ENCODE data around the gene MYPN. TPM values are rescaled to one million over a fixed set of nuclear protein-coding genes. Genes with fewer than 3 reads are reported as not detected.
"Not testable (repeated sequence)": the region's sequence is repeated elsewhere in the genome, so short reads cannot be mapped to it uniquely, and the experiment has no call there.

The MYPN gene
- total and polyA plus RNA-seq, 5 donors: 27.2 to 134 (median 83.4) TPM

DNA sequence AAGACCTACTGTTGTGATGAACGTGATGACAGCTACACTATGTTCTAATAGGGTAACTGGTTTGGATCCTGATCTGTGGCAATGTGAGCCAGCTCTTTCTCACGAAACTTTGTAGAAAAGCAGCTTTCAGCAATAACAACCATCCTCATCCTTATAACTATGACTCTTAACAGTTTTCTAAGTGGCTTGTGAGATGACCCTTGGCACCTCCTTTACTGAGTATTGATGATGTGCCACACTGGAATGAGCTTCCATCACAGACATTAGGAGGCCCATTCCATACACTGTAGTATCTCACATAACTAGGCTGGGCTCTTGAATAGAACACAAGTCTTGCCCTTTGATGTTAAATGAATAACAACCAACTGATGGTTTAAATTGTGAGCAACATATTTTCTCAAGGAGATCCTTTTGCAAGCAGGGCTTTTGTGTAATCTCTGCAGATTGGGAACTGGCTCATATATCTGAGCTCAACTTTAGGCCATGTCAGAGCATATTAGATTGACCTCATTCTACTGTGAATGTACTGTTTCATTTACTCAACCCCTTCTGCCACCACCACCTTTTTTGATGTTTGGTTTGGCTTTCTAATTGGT is 46.4 kb downstream of the MYPN start:
- H3K4me1 ChIP-seq (ENCODE audit: control insufficient read depth, insufficient read depth, low read length): peaks cover 7% of the 10 kb centered on the region
- 42% methylated on average over 2 of the region's 2 CpGs for WGBS
- H3K4me3 ChIP-seq (ENCODE audit: low read length): no peak overlapping the region
- DNase-seq: no peak
- intact Hi-C loops (cut with DNase I): loop anchor here in 3 of 4 donors (2.0 to 5.0 kb wide), 5 partner anchors 71 to 299 kb away; partner anchors contain the start of gene HERC4 (in 1 of the 3)
- H3K27me3 ChIP-seq (ENCODE audit: control insufficient read depth, insufficient read depth): no peaks in the 10 kb centered on the region
- ATAC-seq: no peak
- H3K9me3 ChIP-seq (ENCODE audit: control insufficient read depth, low read length): no peaks in the 10 kb centered on the region
- peak overlapping the region; percentile 62 for H3K27ac ChIP-seq (ENCODE audit: low read length)

DNA sequence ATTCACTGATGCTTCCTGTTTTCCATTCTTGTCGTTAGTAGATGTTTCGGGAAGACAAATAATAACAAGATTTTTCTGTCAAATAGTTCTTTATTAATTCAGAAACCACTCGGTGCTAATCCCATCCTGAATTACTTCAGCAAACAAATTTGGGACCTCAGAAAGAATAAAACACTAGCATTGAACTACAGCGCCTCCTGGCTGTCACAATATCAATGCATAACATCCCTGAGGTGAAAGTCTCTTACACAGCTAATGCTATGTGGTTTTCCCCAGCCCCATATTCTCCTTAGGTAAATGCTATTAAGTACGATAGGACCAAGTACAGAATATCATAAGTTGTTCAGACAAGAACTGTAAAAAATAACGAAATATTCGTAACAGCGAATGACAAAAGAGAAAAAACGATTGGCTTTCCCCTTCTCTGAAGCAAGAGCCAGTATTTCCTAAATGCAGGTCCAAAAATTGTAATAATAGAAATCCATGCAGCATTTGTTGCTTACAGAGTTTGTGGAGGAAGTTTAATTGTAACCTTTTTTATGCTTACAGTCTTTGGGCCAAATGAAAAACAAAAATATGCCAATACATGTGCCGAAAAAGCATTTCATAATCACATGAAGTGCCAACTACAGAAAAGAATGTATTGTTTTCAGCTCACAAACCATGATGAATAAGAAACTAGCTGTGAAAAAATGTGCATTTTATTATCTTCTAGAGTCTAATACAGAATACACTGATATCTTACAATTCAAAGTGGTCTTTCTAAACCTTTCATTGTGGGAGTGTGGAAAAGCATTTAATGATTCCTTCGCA is 47.3 kb downstream of the MYPN start:
- 34% methylated on average over 11 of the region's 11 CpGs for WGBS
- intact Hi-C loops (cut with DNase I): loop anchor here in 3 of 4 donors (2.0 to 5.0 kb wide), 5 partner anchors 72 to 300 kb away; partner anchors contain the start of gene HERC4 (in 1 of the 3)
- DNase-seq: peak in 2 of 3 donors; percentile 35 to 66

DNA sequence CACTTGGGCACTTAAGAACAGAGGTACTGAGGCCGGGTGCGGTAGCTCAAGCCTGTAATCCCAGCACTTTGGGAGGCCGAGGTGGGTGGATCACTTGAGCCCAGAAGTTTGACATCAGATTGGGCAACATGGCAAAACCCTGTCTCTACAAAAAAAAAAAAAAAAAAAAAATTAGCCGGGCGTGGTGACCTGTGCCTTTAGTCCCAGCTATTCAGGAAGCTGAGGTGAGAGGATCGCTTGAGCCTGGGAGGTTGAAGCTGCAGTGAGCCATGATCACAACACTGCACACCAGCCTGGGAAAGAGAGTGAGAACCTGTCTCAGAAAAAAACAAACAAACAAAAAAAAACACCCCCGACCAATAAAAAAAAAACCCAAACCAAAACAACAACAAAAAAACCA is 48.2 kb downstream of the MYPN start:
- intact Hi-C loops (cut with DNase I): loop anchor here in 3 of 4 donors (2.0 to 5.0 kb wide), 5 partner anchors 73 to 301 kb away; partner anchors contain the start of gene HERC4 (in 1 of the 3)
- H3K4me3 ChIP-seq (ENCODE audit: low read length); H3K27me3 ChIP-seq (ENCODE audit: control insufficient read depth, insufficient read depth); H3K4me1 ChIP-seq (ENCODE audit: control insufficient read depth, insufficient read depth, low read length); H3K27ac ChIP-seq (ENCODE audit: low read length); H3K9me3 ChIP-seq (ENCODE audit: control insufficient read depth, low read length); ATAC-seq; DNase-seq: not testable (repeated sequence)
- 83% methylated on average over 7 of the region's 7 CpGs for WGBS

More for the DNA sequence above, 47.3 kb downstream of the MYPN start:
- Histone ChIP-seq H3K27me3 (ENCODE audit: control insufficient read depth, insufficient read depth) (no peaks in the 10 kb centered on the region), H3K4me3 (ENCODE audit: low read length) (no peak overlapping the region), H3K9me3 (ENCODE audit: control insufficient read depth, low read length) (no peaks in the 10 kb centered on the region), H3K27ac (ENCODE audit: low read length) (no peak overlapping the region), H3K4me1 (ENCODE audit: control insufficient read depth, insufficient read depth, low read length) (peaks cover 7% of the 10 kb centered on the region)
- ATAC-seq: peak in 1 of 2 donors; percentile 36

DNA sequence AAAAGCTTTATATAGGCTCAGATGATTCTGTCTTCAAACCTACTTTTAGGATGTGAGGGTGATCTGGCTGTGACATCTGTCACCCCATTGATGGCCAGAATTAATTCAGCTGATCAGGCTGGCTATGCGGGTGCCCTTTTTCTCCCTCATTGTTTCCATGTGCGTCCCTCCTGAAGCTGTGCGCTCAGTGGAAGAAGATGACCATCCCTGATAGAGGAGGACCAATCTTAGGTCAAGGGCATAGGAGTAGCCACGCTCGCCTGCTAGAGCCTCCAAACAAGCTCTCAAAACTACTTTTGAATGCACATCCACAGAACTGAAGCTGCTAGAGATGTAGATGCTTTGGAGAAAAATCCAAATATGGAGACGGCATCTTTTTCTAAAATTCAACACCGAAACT is 48.7 kb downstream of the MYPN start:
- Histone ChIP-seq H3K27ac (ENCODE audit: low read length) (no peak overlapping the region), H3K27me3 (ENCODE audit: control insufficient read depth, insufficient read depth) (no peaks in the 10 kb centered on the region), H3K4me1 (ENCODE audit: control insufficient read depth, insufficient read depth, low read length) (peaks cover 7% of the 10 kb centered on the region), H3K9me3 (ENCODE audit: control insufficient read depth, low read length) (no peaks in the 10 kb centered on the region), H3K4me3 (ENCODE audit: low read length) (no peak overlapping the region)
- intact Hi-C loops (cut with DNase I): loop anchor here in 3 of 4 donors (5.0 kb wide), 3 partner anchors 76 to 301 kb away; partner anchors contain the start of gene HERC4 (in 1 of the 3)
- DNase-seq: no peak
- WGBS: 85% methylated on average over 7 of the region's 7 CpGs
- ATAC-seq: no peak

DNA sequence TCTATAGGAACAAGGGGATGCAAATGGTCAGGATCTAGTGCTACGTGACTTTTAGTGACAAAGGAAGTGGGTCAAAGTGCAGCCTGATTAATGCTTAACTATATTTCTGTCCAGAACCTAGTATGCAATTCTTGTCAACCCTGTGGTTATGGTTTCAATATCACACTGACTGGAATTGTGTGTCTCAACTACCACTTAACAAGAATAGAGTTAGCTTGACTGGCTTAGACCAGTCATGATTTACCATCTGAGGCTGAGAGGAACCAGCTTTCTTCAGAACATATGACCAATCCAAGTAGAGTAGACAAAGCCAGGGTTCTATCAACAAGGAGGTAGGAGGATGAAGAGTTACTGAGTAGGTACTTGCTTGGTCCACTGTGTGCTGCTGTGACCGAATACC is 54.4 kb downstream of the MYPN start:
- DNase-seq (no peak), ATAC-seq (no peak)
- WGBS: 45% methylated on average over 2 of the region's 2 CpGs
- Histone ChIP-seq H3K27me3 (ENCODE audit: control insufficient read depth, insufficient read depth) (no peaks in the 10 kb centered on the region), H3K4me3 (ENCODE audit: low read length) (no peak overlapping the region), H3K27ac (ENCODE audit: low read length) (no peak overlapping the region), H3K4me1 (ENCODE audit: control insufficient read depth, insufficient read depth, low read length) (no peaks in the 10 kb centered on the region), H3K9me3 (ENCODE audit: control insufficient read depth, low read length) (no peaks in the 10 kb centered on the region)
- intact Hi-C loops (cut with DNase I): no loop called here

DNA sequence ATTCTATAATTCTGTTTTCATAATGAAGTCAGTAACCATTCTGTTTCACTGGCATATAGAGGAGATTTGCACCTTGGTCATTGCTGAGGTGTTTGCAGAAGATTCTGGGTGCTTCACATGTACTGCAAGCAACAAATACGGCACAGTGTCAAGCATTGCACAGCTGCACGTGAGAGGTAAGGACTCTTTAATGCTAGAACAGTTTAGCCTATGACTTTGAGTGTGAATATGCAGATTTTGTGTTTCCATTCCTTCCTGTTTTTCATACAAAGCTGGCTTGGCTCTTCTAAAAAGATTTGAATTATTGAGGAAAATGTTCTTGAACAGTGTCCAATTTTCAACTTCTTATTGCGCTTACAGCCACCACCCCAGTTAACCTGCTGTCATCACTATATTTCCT is 56.4 kb downstream of the MYPN start:
- 53% methylated on average over 3 of the region's 3 CpGs for WGBS
- Histone ChIP-seq H3K4me3 (ENCODE audit: low read length) (no peak overlapping the region), H3K27me3 (ENCODE audit: control insufficient read depth, insufficient read depth) (no peaks in the 10 kb centered on the region), H3K9me3 (ENCODE audit: control insufficient read depth, low read length) (no peaks in the 10 kb centered on the region), H3K27ac (ENCODE audit: low read length) (no peak overlapping the region), H3K4me1 (ENCODE audit: control insufficient read depth, insufficient read depth, low read length) (no peaks in the 10 kb centered on the region)
- intact Hi-C loops (cut with DNase I): no loop called here
- DNase-seq (no peak), ATAC-seq (no peak)

DNA sequence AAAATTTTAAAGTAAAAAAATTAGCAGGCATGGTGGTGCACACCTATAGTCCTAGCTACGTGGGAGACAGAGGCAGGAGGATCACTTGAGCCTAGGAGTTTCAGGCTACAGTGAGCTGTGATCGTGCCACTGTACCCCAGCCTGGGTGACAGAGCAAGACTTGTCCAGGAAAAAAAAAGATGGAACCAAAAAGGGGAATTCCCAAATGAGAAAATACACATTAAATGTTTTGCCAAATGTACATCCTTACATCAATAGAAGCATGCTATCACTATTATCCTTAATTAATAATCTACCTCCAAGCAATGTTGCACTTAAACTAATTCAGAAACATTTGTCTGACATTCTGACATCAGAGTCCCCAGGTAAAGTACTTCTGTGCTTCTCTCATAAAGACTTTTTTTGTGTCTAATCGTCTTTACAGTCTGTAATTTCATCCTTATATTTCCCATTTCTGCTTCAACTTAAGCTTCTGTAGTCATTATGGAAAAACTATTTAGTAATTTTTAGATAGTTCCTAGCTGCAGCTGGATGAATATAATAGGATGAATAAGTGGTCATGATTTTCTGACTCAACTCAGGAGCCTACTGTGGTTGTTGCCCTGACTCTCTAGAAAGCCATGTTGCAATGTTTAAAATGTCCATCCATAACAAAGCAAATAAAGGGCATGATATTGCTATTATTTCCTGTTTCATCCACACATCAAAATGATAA is 57.7 kb downstream of the MYPN start:
- no peak for ATAC-seq
- Histone ChIP-seq H3K9me3 (ENCODE audit: control insufficient read depth, low read length) (no peaks in the 10 kb centered on the region), H3K27me3 (ENCODE audit: control insufficient read depth, insufficient read depth) (no peaks in the 10 kb centered on the region), H3K4me3 (ENCODE audit: low read length) (no peak overlapping the region), H3K27ac (ENCODE audit: low read length) (no peak overlapping the region), H3K4me1 (ENCODE audit: control insufficient read depth, insufficient read depth, low read length) (no peaks in the 10 kb centered on the region)
- intact Hi-C loops (cut with DNase I): no loop called here
- WGBS: 69% methylated on average over 3 of the region's 3 CpGs
- no peak for DNase-seq

DNA sequence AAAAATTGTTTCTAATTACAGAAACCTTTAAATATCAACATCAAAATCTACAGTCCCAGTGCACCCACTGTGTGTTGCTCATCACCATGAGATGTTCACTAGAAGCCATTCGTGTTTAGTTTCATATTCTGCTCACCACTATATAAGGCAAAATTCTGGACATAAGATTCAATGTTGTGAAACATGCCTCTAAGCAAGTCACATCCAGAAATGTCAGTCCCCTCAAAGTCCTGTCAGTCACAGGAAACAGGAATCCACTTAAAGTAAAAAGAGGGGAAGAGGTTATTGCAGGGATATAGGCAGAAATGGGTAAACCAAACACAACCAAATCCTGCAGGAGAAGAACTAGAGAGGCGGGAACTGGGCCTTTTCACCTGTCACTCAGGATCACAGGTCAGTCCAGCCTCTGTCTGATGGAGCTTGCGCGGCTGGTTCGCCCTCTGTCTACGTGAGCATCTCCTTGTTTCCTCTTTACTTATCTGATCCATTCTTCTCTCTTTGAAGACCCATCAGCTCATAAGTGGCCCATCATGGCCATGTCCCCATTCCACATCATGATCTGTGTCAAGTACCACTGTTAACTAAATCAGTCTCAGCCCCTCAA is 58.4 kb downstream of the MYPN start:
- 93% methylated on average over 6 of the region's 6 CpGs for WGBS
- no peak for ATAC-seq
- no peak overlapping the region for H3K27ac ChIP-seq (ENCODE audit: low read length)

DNA sequence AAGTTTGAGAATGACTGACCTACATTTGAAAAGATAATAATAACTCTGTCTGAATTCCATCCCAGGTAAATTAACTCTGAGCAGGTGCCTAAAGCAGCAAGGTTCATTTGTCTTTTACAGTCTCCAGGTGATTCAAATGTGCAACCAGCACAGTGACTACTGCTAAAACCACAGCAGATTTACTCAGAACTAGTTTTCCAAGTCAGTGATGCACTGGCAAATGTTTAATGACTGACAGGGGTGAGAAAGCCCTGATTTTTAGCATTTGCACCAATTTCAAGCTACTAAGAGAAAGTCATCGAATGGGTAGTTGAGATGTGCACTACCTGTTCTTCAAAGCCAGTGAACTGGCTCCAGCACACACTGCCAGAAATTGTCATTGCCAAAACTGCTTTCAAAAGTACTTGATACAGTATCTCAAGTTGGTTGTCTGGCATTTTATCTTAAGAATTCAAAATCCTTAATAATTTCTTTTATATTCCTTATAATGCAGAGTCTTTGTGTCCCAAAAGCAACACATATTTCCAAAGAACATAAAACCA is 62.3 kb downstream of the MYPN start:
- no peak for ATAC-seq
- no peaks in the 10 kb centered on the region for H3K9me3 ChIP-seq (ENCODE audit: control insufficient read depth, low read length)

More for the DNA sequence above, 58.4 kb downstream of the MYPN start:
- DNase-seq: no peak
- Histone ChIP-seq H3K9me3 (ENCODE audit: control insufficient read depth, low read length) (no peaks in the 10 kb centered on the region), H3K27me3 (ENCODE audit: control insufficient read depth, insufficient read depth) (no peaks in the 10 kb centered on the region), H3K4me1 (ENCODE audit: control insufficient read depth, insufficient read depth, low read length) (no peaks in the 10 kb centered on the region), H3K4me3 (ENCODE audit: low read length) (no peak overlapping the region)
- intact Hi-C loops (cut with DNase I): no loop called here

DNA sequence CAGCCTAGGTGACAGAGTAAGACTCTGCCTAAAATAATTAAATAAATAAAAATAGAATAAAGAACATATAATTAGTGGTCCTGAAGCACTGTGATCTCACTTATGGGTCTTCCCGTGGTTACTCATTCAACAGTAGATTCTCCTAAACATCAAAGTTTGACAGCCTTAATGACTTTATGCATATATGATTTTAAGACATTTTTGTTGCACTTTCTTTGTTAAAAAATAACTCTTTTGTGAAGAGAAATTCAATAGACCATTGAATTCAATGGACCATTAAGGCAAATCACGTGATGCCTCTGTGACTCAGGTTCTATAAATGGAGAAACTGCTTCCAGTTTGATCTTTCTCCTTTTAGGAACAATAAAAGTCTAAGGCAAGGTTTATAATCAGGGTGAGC is 63.0 kb downstream of the MYPN start:
- intact Hi-C loops (cut with DNase I): no loop called here
- no peak for DNase-seq

More for the DNA sequence above, 62.3 kb downstream of the MYPN start:
- Histone ChIP-seq H3K4me1 (ENCODE audit: control insufficient read depth, insufficient read depth, low read length) (no peaks in the 10 kb centered on the region), H3K27me3 (ENCODE audit: control insufficient read depth, insufficient read depth) (no peaks in the 10 kb centered on the region), H3K27ac (ENCODE audit: low read length) (no peak overlapping the region), H3K4me3 (ENCODE audit: low read length) (no peak overlapping the region)
- DNase-seq: no peak
- whole genome bisulfite sequencing: 85% methylated on average over 1 of the region's 1 CpG
- intact Hi-C loops (cut with DNase I): no loop called here

More for the DNA sequence above, 63.0 kb downstream of the MYPN start:
- 81% methylated on average over 2 of the region's 2 CpGs for WGBS
- H3K27me3 ChIP-seq (ENCODE audit: control insufficient read depth, insufficient read depth): no peaks in the 10 kb centered on the region
- no peak overlapping the region for H3K4me3 ChIP-seq (ENCODE audit: low read length)
- no peak overlapping the region for H3K27ac ChIP-seq (ENCODE audit: low read length)
- H3K9me3 ChIP-seq (ENCODE audit: control insufficient read depth, low read length): no peaks in the 10 kb centered on the region
- ATAC-seq: no peak
- H3K4me1 ChIP-seq (ENCODE audit: control insufficient read depth, insufficient read depth, low read length): no peaks in the 10 kb centered on the region
